Stimulated activated CD4-positive, alpha-beta T cell treated with anti-CD3 and anti-CD28 coated beads, Interleukin-1b, Interleukin-23, amount 100 ng/mL, for 48 hours (primary cell): ENCODE data around the gene CAPN2.

Source experiments
- DNase-seq: peaks from one replicate; pipeline ENCODE4 v3.0.0-alpha.2; 2020

CAPN2 gene

GRCh38 chr1:223712194-223712849 lies at the start of gene CAPN2:
Gene CAPN2 (plus strand): TSS chr1:223712539. CDS start chr1:223712641, 102 bp downstream.
- DNase-seq = peak; percentile 35

GRCh38 chr1:223662943-223663342 lies 49.4 kb upstream of the CAPN2 start:
- no peak for DNase-seq

GRCh38 chr1:223664106-223664505 lies 48.2 kb upstream of the CAPN2 start:
- DNase-seq = no peak

GRCh38 chr1:223665592-223666312 lies 46.6 kb upstream of the CAPN2 start, which contains the start of gene CAPN8:
Gene CAPN8 (minus strand): TSS chr1:223665701. CDS start chr1:223665646, 55 bp downstream.
- no peak for DNase-seq

- DNase-seq = no peak
Measured at GRCh38 chr1:223667484-223668182, 44.7 kb upstream of the CAPN2 start.

GRCh38 chr1:223669003-223669795 lies 43.1 kb upstream of the CAPN2 start:
- DNase-seq = no peak

GRCh38 chr1:223670458-223671159 lies 41.7 kb upstream of the CAPN2 start:
- peak; percentile 16 for DNase-seq

- no peak for DNase-seq
Measured at GRCh38 chr1:223674119-223674890, 38.0 kb upstream of the CAPN2 start.

GRCh38 chr1:223678841-223679240 lies 33.5 kb upstream of the CAPN2 start:
- DNase-seq = no peak

GRCh38 chr1:223680188-223680587 lies 32.2 kb upstream of the CAPN2 start:
- no peak for DNase-seq

- no peak for DNase-seq
Measured at GRCh38 chr1:223682502-223682901, 29.8 kb upstream of the CAPN2 start.

- DNase-seq = peak; percentile 52
Measured at GRCh38 chr1:223683586-223684487, 28.5 kb upstream of the CAPN2 start.

- no peak for DNase-seq
Measured at GRCh38 chr1:223684488-223684792, 27.9 kb upstream of the CAPN2 start.

- DNase-seq = no peak
Measured at GRCh38 chr1:223691121-223691520, 21.2 kb upstream of the CAPN2 start.

- no peak for DNase-seq
Measured at GRCh38 chr1:223695014-223695548, 17.3 kb upstream of the CAPN2 start.

- DNase-seq = no peak
Measured at GRCh38 chr1:223695941-223696340, 16.4 kb upstream of the CAPN2 start.

GRCh38 chr1:223700388-223700918 lies 11.9 kb upstream of the CAPN2 start:
- DNase-seq = no peak

GRCh38 chr1:223700942-223701637 lies 11.2 kb upstream of the CAPN2 start:
- peak; percentile 65 for DNase-seq
